GM12878 (cell line): Measurements from ENCODE around the gene INSRR. TPM values are rescaled to one million over a fixed set of nuclear protein-coding genes. Genes with fewer than 3 reads are reported as not detected.

Experiments used
- polyA plus RNA-seq, 11 experiments: library from polyadenylated mRNA; depleted of rRNA in 4 of 11; unstranded in 6 of 11; stranded (reverse) in 5 of 11; fragments of >200 nt; fragmentation: Nextera tagmentation in 4 of 11; fragmentation: Illumina TruSeq in 1 of 11; extraction: Ambion mirVana in 4 of 11; extraction: Trizol in 1 of 11; gene quantifications; 1 replicate in 1 of 11; 2 replicates in 10 of 11; pipeline versions ENCODE4 v1.2.1 to v1.2.3, GENCODE V29; 2011 to 2016; ENCODE audit warnings: inconsistent platforms in 2 of 11, missing spikeins in 2 of 11, low read depth in 1 of 11
- total RNA-seq, 4 experiments: library from RNA; depleted of rRNA in 3 of 4; stranded (reverse); fragments of >200 nt in 3 of 4; fragmentation: Illumina TruSeq in 1 of 4; extraction: Trizol in 1 of 4; gene quantifications; 2 replicates each; pipeline versions ENCODE4 v1.2.1 to v1.2.3, GENCODE V29; 2013 to 2021

INSRR gene
- total and polyA plus RNA-seq, 10 of the 15 experiments (the other 5 are each of a cell fraction or from before 2014, with no cell fraction given), result 0.01 TPM; not detected in 9

Other genes with a start within 250 kb of the INSRR start
Only the 7 nearest of the 15 such genes appear.
- 131 and 135 TPM in 2 replicates for gene MRPL24, start 118.0 kb downstream of the INSRR start, total RNA-seq (2014; rRNA removed)
- gene MRPL24, start 118.0 kb downstream of the INSRR start, total RNA-seq (2014; rRNA removed; fragmentation: Illumina TruSeq; extraction: Trizol), result 119 and 120 TPM in 2 replicates
- gene MRPL24, start 118.0 kb downstream of the INSRR start, total RNA-seq (2021), result 87.4 and 104 TPM in 2 replicates
- 84.8 and 98.9 TPM in 2 replicates for gene MRPL24, start 118.0 kb downstream of the INSRR start, polyA plus RNA-seq (2011; rRNA removed)
- gene MRPL24, start 118.0 kb downstream of the INSRR start, polyA plus RNA-seq (2014; fragmentation: Illumina TruSeq; extraction: Trizol), result 172 and 173 TPM in 2 replicates
- 100 to 1,000 TPM; 245 to 269 TPM for gene MRPL24, start 118.0 kb downstream of the INSRR start, polyA plus RNA-seq (2014; fragmentation: Nextera tagmentation; extraction: Ambion mirVana)
- gene MRPL24, start 118.0 kb downstream of the INSRR start, polyA plus RNA-seq (2014; rRNA removed), result 154 and 180 TPM in 2 replicates
- gene MRPL24, start 118.0 kb downstream of the INSRR start, polyA plus RNA-seq (2016; fragmentation: Nextera tagmentation; extraction: Ambion mirVana), result 100 to 1,000 TPM; 132 to 136 TPM
- gene HDGF, start 107.4 kb downstream of the INSRR start, total RNA-seq (2014; rRNA removed), result 237 and 258 TPM in 2 replicates
- 267 and 277 TPM in 2 replicates for gene HDGF, start 107.4 kb downstream of the INSRR start, total RNA-seq (2014; rRNA removed; fragmentation: Illumina TruSeq; extraction: Trizol)
- gene HDGF, start 107.4 kb downstream of the INSRR start, total RNA-seq (2021), result 261 and 271 TPM in 2 replicates
- gene HDGF, start 107.4 kb downstream of the INSRR start, polyA plus RNA-seq (2011; rRNA removed), result 200 and 203 TPM in 2 replicates
- 372 and 388 TPM in 2 replicates for gene HDGF, start 107.4 kb downstream of the INSRR start, polyA plus RNA-seq (2014; fragmentation: Illumina TruSeq; extraction: Trizol)
- 10 to 100 TPM; 28.3 to 65.9 TPM for gene HDGF, start 107.4 kb downstream of the INSRR start, polyA plus RNA-seq (2014; fragmentation: Nextera tagmentation; extraction: Ambion mirVana)
- gene HDGF, start 107.4 kb downstream of the INSRR start, polyA plus RNA-seq (2014; rRNA removed), result 217 and 223 TPM in 2 replicates
- 10 to 100 TPM; 45.1 to 81.9 TPM for gene HDGF, start 107.4 kb downstream of the INSRR start, polyA plus RNA-seq (2016; fragmentation: Nextera tagmentation; extraction: Ambion mirVana)
- 79.6 and 92.2 TPM in 2 replicates for gene PRCC, start 91.6 kb downstream of the INSRR start, total RNA-seq (2014; rRNA removed)
- gene PRCC, start 91.6 kb downstream of the INSRR start, total RNA-seq (2014; rRNA removed; fragmentation: Illumina TruSeq; extraction: Trizol), result 34.0 and 36.0 TPM in 2 replicates
- gene PRCC, start 91.6 kb downstream of the INSRR start, total RNA-seq (2021), result 78.3 and 87.5 TPM in 2 replicates
- 29.2 and 52.8 TPM in 2 replicates for gene PRCC, start 91.6 kb downstream of the INSRR start, polyA plus RNA-seq (2011; rRNA removed)
- 121 and 132 TPM in 2 replicates for gene PRCC, start 91.6 kb downstream of the INSRR start, polyA plus RNA-seq (2014; fragmentation: Illumina TruSeq; extraction: Trizol)
- 10 to 100 TPM; 23.8 to 30.1 TPM for gene PRCC, start 91.6 kb downstream of the INSRR start, polyA plus RNA-seq (2014; fragmentation: Nextera tagmentation; extraction: Ambion mirVana)
- gene PRCC, start 91.6 kb downstream of the INSRR start, polyA plus RNA-seq (2014; rRNA removed), result 52.6 and 56.6 TPM in 2 replicates
- gene PRCC, start 91.6 kb downstream of the INSRR start, polyA plus RNA-seq (2016; fragmentation: Nextera tagmentation; extraction: Ambion mirVana), result 10 to 100 TPM; 73.5 to 77.2 TPM
- gene SH2D2A, start 42.3 kb downstream of the INSRR start, total RNA-seq (2014; rRNA removed), result 9.9 and 11.4 TPM in 2 replicates
- 4.6 and 5.4 TPM in 2 replicates for gene SH2D2A, start 42.3 kb downstream of the INSRR start, total RNA-seq (2014; rRNA removed; fragmentation: Illumina TruSeq; extraction: Trizol)
- gene SH2D2A, start 42.3 kb downstream of the INSRR start, total RNA-seq (2021), result 15.9 and 17.4 TPM in 2 replicates
- gene SH2D2A, start 42.3 kb downstream of the INSRR start, polyA plus RNA-seq (2011; rRNA removed), result 3.7 and 9.7 TPM in 2 replicates
- 2.2 and 4.4 TPM in 2 replicates for gene SH2D2A, start 42.3 kb downstream of the INSRR start, polyA plus RNA-seq (2014; fragmentation: Illumina TruSeq; extraction: Trizol)
- gene SH2D2A, start 42.3 kb downstream of the INSRR start, polyA plus RNA-seq (2014; fragmentation: Nextera tagmentation; extraction: Ambion mirVana), result 1 to 10 TPM in 1 of 2 experiments, under 1 TPM in 1; 0.72 to 1.8 TPM
- gene SH2D2A, start 42.3 kb downstream of the INSRR start, polyA plus RNA-seq (2014; rRNA removed), result 10.7 and 11.6 TPM in 2 replicates
- 1 to 10 TPM; 6.5 to 7.4 TPM for gene SH2D2A, start 42.3 kb downstream of the INSRR start, polyA plus RNA-seq (2016; fragmentation: Nextera tagmentation; extraction: Ambion mirVana)
- 0.16 and 0.56 TPM in 2 replicates for gene NTRK1, start 1.7 kb upstream of the INSRR start, total RNA-seq (2014; rRNA removed)
- gene NTRK1, start 1.7 kb upstream of the INSRR start, total RNA-seq (2014; rRNA removed; fragmentation: Illumina TruSeq; extraction: Trizol), result not detected in 2 replicates
- gene NTRK1, start 1.7 kb upstream of the INSRR start, total RNA-seq (2021), result 0.19 TPM in 1 of 2 replicates, not detected in the other
- gene NTRK1, start 1.7 kb upstream of the INSRR start, polyA plus RNA-seq (2011; rRNA removed), result 0.07 and 0.10 TPM in 2 replicates
- gene NTRK1, start 1.7 kb upstream of the INSRR start, polyA plus RNA-seq (2014; fragmentation: Illumina TruSeq; extraction: Trizol), result not detected in 2 replicates
- not detected for gene NTRK1, start 1.7 kb upstream of the INSRR start, polyA plus RNA-seq (2014; fragmentation: Nextera tagmentation; extraction: Ambion mirVana)
- 0.08 TPM in 1 of 2 replicates, not detected in the other for gene NTRK1, start 1.7 kb upstream of the INSRR start, polyA plus RNA-seq (2014; rRNA removed)
- under 1 TPM in 1 of 2 experiments, not detected in 1; 0.40 TPM for gene NTRK1, start 1.7 kb upstream of the INSRR start, polyA plus RNA-seq (2016; fragmentation: Nextera tagmentation; extraction: Ambion mirVana)
- under 0.01 TPM in 1 of 2 replicates, not detected in the other for gene PEAR1, start 34.6 kb upstream of the INSRR start, total RNA-seq (2014; rRNA removed)
- gene PEAR1, start 34.6 kb upstream of the INSRR start, total RNA-seq (2014; rRNA removed; fragmentation: Illumina TruSeq; extraction: Trizol), result not detected in 2 replicates
- not detected in 2 replicates for gene PEAR1, start 34.6 kb upstream of the INSRR start, total RNA-seq (2021)
- not detected in 2 replicates for gene PEAR1, start 34.6 kb upstream of the INSRR start, polyA plus RNA-seq (2011; rRNA removed)
- not detected in 2 replicates for gene PEAR1, start 34.6 kb upstream of the INSRR start, polyA plus RNA-seq (2014; fragmentation: Illumina TruSeq; extraction: Trizol)
- not detected for gene PEAR1, start 34.6 kb upstream of the INSRR start, polyA plus RNA-seq (2014; fragmentation: Nextera tagmentation; extraction: Ambion mirVana)
- not detected in 2 replicates for gene PEAR1, start 34.6 kb upstream of the INSRR start, polyA plus RNA-seq (2014; rRNA removed)
- gene PEAR1, start 34.6 kb upstream of the INSRR start, polyA plus RNA-seq (2016; fragmentation: Nextera tagmentation; extraction: Ambion mirVana), result not detected
- not detected in 2 replicates for gene LRRC71, start 61.5 kb upstream of the INSRR start, total RNA-seq (2014; rRNA removed)
- not detected in 2 replicates for gene LRRC71, start 61.5 kb upstream of the INSRR start, total RNA-seq (2014; rRNA removed; fragmentation: Illumina TruSeq; extraction: Trizol)
- gene LRRC71, start 61.5 kb upstream of the INSRR start, total RNA-seq (2021), result not detected in 2 replicates
- not detected in 2 replicates for gene LRRC71, start 61.5 kb upstream of the INSRR start, polyA plus RNA-seq (2011; rRNA removed)
- not detected in 2 replicates for gene LRRC71, start 61.5 kb upstream of the INSRR start, polyA plus RNA-seq (2014; fragmentation: Illumina TruSeq; extraction: Trizol)
- gene LRRC71, start 61.5 kb upstream of the INSRR start, polyA plus RNA-seq (2014; fragmentation: Nextera tagmentation; extraction: Ambion mirVana), result not detected
- gene LRRC71, start 61.5 kb upstream of the INSRR start, polyA plus RNA-seq (2014; rRNA removed), result not detected in 2 replicates
- not detected for gene LRRC71, start 61.5 kb upstream of the INSRR start, polyA plus RNA-seq (2016; fragmentation: Nextera tagmentation; extraction: Ambion mirVana)